ENCODE measurements around the gene BIRC6.

The BIRC6 gene

DNA sequence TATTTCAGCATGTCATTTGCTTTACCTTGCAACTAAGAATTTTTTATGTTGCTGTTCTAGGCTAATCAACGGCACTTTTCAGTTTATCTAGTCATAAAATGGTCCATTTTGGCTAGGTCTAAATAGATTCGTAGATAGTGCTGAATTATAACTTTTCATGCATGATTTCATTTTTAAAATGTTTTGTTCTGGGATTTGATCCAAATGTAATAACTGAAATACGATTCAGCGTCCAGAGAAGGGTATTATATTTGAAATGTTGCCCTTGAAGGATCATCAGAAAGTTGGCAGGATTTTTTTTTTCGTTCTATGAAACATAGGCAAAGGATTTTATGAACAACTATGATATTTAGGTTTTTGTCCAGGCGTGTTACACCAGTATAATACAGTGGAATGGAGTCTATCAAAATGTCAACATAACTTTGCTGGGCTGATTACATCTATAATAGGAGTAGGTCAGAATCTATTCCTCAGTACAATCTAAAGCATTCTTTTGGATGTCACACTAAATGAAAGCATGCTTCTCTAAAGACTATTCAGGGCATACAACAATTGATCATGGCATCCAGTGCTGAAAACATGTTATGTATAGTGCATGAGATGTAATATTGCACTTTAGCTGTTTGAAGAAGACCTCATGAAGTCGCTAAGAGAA is 295.9 kb downstream of the BIRC6 start:
- TF ChIP-seq POLR2AphosphoS5 (IDR thresholded peaks at IDR 0.05; ENCODE audit: low read depth, low read length) = no peak

DNA sequence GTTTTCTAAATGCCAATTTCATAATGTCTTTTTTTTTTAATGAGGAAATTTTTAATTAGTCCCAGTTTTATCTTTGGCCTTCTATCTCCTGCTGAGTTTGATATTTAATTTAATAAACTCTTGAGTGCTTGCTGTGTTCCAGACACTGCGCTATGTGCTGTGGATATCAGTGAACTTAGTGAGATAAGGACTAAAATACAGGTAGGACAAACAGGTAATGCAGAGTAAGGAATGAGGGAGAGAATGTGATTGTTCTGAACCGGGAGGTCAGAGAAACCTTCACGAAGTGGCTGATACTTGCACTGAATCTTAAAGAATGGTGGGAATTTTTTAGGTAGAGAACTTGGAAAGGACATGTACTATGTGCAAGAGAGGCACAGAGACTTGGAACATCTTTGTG is 299.2 kb downstream of the BIRC6 start:
- TF ChIP-seq SIN3A (IDR thresholded peaks at IDR 0.05; ENCODE audit: borderline replicate concordance, insufficient read depth, low read length) (no peak), FOXP2 (optimal IDR thresholded peaks at IDR 0.05; ENCODE audit: borderline replicate concordance, extremely low read depth, extremely low read length, insufficient read depth) (no peak), POLR2AphosphoS5 (IDR thresholded peaks at IDR 0.05; ENCODE audit: low read depth, low read length) (no peak), TAF1 (IDR thresholded peaks at IDR 0.05; ENCODE audit: borderline replicate concordance, insufficient read depth, low read length) (no peak)
- TF ChIP-seq, protein P1, sequence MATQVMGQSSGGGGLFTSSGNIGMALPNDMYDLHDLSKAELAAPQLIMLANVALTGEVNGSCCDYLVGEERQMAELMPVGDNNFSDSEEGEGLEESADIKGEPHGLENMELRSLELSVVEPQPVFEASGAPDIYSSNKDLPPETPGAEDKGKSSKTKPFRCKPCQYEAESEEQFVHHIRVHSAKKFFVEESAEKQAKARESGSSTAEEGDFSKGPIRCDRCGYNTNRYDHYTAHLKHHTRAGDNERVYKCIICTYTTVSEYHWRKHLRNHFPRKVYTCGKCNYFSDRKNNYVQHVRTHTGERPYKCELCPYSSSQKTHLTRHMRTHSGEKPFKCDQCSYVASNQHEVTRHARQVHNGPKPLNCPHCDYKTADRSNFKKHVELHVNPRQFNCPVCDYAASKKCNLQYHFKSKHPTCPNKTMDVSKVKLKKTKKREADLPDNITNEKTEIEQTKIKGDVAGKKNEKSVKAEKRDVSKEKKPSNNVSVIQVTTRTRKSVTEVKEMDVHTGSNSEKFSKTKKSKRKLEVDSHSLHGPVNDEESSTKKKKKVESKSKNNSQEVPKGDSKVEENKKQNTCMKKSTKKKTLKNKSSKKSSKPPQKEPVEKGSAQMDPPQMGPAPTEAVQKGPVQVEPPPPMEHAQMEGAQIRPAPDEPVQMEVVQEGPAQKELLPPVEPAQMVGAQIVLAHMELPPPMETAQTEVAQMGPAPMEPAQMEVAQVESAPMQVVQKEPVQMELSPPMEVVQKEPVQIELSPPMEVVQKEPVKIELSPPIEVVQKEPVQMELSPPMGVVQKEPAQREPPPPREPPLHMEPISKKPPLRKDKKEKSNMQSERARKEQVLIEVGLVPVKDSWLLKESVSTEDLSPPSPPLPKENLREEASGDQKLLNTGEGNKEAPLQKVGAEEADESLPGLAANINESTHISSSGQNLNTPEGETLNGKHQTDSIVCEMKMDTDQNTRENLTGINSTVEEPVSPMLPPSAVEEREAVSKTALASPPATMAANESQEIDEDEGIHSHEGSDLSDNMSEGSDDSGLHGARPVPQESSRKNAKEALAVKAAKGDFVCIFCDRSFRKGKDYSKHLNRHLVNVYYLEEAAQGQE (IDR thresholded peaks at IDR 0.05; ENCODE audit: insufficient read depth in 1 of 2, low read depth in 2 of 2, low read length in 2 of 2) = no peak

DNA sequence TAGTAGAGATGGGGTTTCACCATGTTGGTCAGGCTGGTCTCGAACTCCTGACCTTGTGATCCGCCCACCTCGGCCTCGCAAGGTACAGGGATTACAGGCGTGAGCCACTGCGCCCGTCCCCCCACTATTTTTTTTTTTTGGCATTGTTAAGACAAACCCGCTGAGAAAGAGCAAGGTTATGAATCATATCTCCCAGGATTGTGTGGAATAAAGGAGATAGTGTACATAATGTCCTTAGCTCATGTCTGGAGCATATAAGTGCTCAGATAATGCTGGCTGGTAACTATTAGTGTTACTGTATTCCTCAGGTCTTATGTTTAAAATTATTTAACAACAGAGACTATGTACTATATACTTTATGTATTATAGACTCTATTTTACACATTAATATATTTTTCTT is 307.0 kb downstream of the BIRC6 start:
- TF ChIP-seq SIN3A (IDR thresholded peaks at IDR 0.05; ENCODE audit: borderline replicate concordance, insufficient read depth, low read length) = no peak

DNA sequence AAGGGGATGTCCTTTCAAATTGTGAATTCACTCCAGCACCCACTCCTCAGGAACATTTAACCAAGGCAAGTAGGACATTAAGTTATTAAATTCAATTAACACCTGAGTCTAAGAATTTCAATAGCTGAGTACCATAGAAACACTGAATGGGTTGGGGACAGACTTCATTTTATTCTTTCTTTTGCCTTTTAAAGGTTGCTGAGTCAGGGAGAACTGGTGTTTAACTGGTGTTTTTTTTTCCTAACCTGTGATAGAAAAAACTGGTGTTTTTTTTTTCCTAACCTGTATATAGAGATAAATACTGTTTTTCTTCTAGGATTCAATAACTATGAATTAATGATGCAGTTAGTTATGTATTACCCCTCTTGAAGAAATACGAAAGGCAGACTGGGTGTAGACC is 309.9 kb downstream of the BIRC6 start:
- TF ChIP-seq FOXP2 (optimal IDR thresholded peaks at IDR 0.05; ENCODE audit: borderline replicate concordance, extremely low read depth, extremely low read length, insufficient read depth) = no peak
- no peak for TF ChIP-seq POLR2AphosphoS5 (IDR thresholded peaks at IDR 0.05; ENCODE audit: low read depth, low read length)
- TF ChIP-seq TAF1 (IDR thresholded peaks at IDR 0.05; ENCODE audit: borderline replicate concordance, insufficient read depth, low read length) = no peak
- TF ChIP-seq, protein P1 (IDR thresholded peaks at IDR 0.05; ENCODE audit: insufficient read depth in 1 of 2, low read depth in 2 of 2, low read length in 2 of 2) = no peak
- TF ChIP-seq SIN3A (IDR thresholded peaks at IDR 0.05; ENCODE audit: borderline replicate concordance, insufficient read depth, low read length) = no peak

DNA sequence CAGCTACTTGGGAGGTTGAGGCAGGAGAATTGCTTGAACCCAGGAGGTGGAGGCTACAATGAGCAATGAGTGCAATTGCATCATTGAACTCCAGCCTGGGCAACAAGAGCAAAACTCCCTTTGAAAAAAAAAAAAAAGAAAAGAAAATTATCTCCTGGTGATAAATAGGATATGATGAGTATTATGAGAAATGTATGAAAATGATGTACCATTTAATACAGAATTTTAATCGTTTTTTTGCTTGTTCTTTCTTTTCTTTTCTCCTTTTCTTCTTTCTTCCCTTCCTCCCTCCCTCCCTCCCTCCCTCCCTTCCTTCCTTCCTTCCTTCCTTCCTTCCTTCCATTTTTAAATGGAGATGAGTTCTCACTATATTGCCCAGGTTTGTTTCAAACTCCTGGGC is 311.4 kb downstream of the BIRC6 start:
- no peak for TF ChIP-seq TAF1 (IDR thresholded peaks at IDR 0.05; ENCODE audit: borderline replicate concordance, insufficient read depth, low read length)
- TF ChIP-seq SIN3A (IDR thresholded peaks at IDR 0.05; ENCODE audit: borderline replicate concordance, insufficient read depth, low read length) = no peak
- TF ChIP-seq POLR2AphosphoS5 (IDR thresholded peaks at IDR 0.05; ENCODE audit: low read depth, low read length) = no peak
- TF ChIP-seq FOXP2 (optimal IDR thresholded peaks at IDR 0.05; ENCODE audit: borderline replicate concordance, extremely low read depth, extremely low read length, insufficient read depth) = no peak
- TF ChIP-seq, protein P1 (IDR thresholded peaks at IDR 0.05; ENCODE audit: insufficient read depth in 1 of 2, low read depth in 2 of 2, low read length in 2 of 2) = no peak
